Measurements from ENCODE around the gene TEKT3.

Gene TEKT3

DNA sequence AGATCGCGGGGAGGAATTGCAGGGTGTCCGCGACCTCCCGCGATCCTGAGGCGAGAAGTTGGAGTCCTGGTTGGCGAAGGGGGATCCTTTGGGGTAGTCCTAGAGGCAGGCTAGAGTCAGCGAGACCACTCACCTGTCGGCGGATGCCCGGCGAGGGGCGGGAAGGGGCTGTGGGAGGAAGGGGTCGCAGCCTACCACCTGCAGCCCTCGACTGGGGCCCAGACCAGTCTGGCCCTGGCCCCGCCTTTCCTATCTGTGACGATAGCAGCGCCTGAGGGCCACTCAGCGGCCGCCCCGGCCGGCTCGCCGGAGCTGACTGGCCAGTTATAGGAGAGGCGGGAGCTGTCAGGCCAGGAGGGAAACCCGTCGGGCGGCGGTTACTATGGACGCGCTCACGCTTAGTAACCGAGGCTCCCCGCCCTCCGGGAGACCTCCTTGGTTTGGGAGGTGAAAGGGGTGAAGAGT is at the start of gene TEKT3:
TEKT3 (minus strand) TSS at position 213 of the 465 bp plus-strand sequence. CDS start 10,012 bp downstream, outside the sequence.
- no peak within 1 kb of the TSS; the same call in 1 of the 2 replicates for H3K4me3 ChIP-seq (ENCODE audit: low read length)
- no peak for TF ChIP-seq ZNF274 (IDR thresholded peaks at IDR 0.05; ENCODE audit: low read depth, low read length)

DNA sequence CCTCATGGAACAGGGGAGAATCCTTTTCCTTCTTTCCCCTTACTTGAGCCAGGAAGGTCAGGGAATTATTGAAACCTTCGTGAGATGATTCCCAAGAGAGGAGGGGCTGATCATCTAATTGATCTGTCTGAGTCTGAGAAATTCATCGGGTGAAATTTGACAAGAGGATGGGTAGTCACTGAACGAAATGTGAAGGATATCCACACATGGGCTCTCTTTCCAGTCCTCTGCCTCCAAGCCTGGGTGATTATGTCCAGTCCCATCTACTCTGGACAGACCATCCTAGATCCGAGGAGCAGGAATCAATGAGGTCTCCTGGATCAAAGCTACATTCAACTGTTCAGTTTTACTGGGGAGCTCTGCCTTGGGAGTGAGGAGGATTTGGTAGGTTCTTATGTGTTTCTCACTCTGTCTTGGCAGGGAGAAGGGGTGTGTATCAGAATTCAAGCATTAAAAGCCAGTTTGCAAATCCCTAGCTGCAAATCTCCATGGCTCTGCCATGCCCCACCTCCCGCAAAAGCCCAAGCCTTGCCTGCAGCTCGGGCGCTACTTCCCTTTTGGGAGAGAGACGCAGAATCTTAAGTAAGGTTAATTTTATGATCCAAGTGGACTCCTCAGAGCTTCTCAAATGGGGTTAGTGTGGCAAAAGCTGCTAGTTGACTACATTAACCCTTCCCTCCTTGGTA is 47.1 kb upstream of the TEKT3 start:
- TF ChIP-seq ZNF274 (IDR thresholded peaks at IDR 0.05; ENCODE audit: low read depth, low read length) = no peak
- H3K4me3 ChIP-seq (ENCODE audit: low read length) = no peak overlapping the region

DNA sequence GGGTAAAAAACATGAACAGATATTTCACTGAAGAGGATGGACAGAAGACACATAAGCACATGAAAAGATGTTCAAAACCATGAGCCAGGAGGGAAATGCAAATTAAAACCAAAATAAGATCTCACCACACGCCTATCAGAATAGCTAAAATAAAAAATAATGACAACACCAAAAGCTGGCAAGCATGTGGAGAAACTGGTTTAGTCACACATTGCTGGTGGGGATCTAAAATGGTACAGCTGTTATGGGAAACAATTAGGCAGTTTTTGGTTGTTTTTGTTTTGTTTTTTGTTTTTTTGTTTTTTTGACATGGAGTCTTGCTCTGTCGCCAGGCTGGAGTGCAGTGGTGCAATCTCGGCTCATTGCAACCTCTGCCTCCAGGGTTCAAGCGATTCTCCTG is 44.7 kb upstream of the TEKT3 start:
- H3K4me3 ChIP-seq (ENCODE audit: low read length) = no peak overlapping the region
- no peak for TF ChIP-seq ZNF274 (IDR thresholded peaks at IDR 0.05; ENCODE audit: low read depth, low read length)

GRCh38 chr17:15385305-15385704 is 43.9 kb upstream of the TEKT3 start:
- TF ChIP-seq ZNF274 (IDR thresholded peaks at IDR 0.05; ENCODE audit: low read depth, low read length) = no peak

DNA sequence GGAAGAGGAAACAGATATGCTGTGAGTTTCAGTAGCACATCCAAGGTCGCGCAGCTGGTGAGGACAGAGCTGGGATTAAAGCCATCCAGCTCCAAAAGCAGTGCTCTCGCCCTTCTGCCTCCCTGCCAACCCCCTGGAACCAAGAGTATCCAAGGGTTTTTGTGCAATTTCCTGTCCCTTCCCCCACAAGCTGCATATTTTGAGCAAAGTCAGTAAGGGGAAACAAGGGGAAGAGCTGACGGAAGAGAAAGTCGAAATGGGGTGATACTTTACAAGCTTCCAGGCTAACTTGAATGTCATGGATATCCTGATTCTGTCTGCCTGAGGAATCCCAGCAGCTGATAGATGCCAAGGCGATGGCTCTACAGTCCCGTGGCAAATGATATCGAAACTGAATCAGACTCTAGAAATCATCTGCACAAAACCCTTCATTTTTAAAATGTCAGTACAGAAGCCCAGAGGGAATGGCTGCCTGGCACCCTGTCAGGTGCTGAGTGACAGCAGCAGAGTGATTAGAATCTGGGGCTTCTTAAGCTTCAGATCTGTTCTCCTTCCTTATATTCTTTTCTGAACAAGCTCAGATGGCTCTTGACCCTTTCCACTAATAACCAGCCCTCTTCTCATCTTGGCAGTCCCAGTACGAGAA is 42.9 kb upstream of the TEKT3 start:
- H3K4me3 ChIP-seq (ENCODE audit: low read length) = no peak overlapping the region
- no peak for TF ChIP-seq ZNF274 (IDR thresholded peaks at IDR 0.05; ENCODE audit: low read depth, low read length)

More at GRCh38 chr17:15385305-15385704, 43.9 kb upstream of the TEKT3 start:
- no peak overlapping the region for H3K4me3 ChIP-seq (ENCODE audit: low read length)

- no peak for TF ChIP-seq ZNF274 (IDR thresholded peaks at IDR 0.05; ENCODE audit: low read depth, low read length)
- H3K4me3 ChIP-seq (ENCODE audit: low read length) = no peak overlapping the region
Observed at GRCh38 chr17:15382914-15383313, 41.5 kb upstream of the TEKT3 start.

DNA sequence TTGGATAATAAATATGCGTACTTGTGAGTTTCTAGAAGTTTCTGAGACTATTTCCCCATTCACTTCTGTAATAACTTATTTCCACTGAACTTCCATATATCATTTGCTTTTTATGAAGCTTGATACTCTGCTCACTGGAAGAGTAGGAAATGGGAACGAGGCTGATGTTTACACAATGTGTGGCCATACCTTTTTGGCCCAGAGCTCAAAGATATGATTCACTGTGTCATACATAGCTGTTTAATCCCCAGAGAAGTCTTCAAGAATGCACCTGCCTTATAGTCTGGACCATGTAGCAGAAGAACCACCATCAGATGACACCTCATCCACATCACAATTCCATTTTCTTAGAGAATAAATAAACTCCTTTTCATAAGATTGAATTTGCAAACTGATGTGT is 40.3 kb upstream of the TEKT3 start:
- H3K4me3 ChIP-seq (ENCODE audit: low read length) = no peak overlapping the region
- no peak for TF ChIP-seq ZNF274 (IDR thresholded peaks at IDR 0.05; ENCODE audit: low read depth, low read length)

DNA sequence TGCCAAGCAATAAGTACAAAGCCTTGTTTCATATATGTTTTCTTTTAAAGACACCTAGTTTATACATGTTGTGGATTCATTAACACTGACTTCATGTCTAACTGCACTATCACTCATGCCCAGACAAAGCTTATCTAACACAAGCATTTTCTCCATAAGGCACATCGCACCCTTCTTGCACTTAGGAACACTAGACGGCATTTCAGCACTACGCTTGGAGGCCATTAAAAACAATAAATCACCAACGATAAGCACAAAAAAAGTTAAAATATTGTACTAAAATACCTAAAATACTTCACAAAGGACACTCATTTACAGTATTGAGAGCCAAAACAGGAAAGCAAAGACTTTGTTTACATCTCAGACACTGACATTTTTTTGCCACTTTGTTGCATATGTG is 39.0 kb upstream of the TEKT3 start:
- no peak overlapping the region for H3K4me3 ChIP-seq (ENCODE audit: low read length)
- no peak for TF ChIP-seq ZNF274 (IDR thresholded peaks at IDR 0.05; ENCODE audit: low read depth, low read length)

GRCh38 chr17:15379659-15380058 is 38.3 kb upstream of the TEKT3 start:
- no peak overlapping the region for H3K4me3 ChIP-seq (ENCODE audit: low read length)
- no peak for TF ChIP-seq ZNF274 (IDR thresholded peaks at IDR 0.05; ENCODE audit: low read depth, low read length)

- no peak for TF ChIP-seq ZNF274 (IDR thresholded peaks at IDR 0.05; ENCODE audit: low read depth, low read length)
- H3K4me3 ChIP-seq (ENCODE audit: low read length) = no peak overlapping the region
Observed at GRCh38 chr17:15378243-15378642, 36.8 kb upstream of the TEKT3 start.

DNA sequence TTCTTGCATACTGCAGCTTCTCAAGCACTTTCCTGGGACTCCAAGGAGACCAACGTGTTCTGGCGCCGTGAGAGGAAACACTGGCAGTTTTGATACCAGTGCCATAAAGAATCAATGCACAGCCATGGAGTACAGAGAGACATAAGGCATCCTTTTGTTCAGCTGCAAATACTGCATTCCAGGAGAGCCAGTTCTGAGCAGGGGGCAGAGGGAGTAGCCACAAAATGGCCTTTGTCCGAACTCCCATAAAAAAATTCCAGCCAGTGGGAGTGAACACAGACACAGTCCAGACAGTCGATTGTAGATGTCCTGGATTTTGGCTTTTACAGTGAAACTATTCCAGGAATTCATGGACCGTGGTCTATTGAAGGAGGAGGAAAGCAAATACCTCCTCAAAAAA is 36.2 kb upstream of the TEKT3 start:
- no peak overlapping the region for H3K4me3 ChIP-seq (ENCODE audit: low read length)
- no peak for TF ChIP-seq ZNF274 (IDR thresholded peaks at IDR 0.05; ENCODE audit: low read depth, low read length)

GRCh38 chr17:15377200-15377599 is 35.8 kb upstream of the TEKT3 start:
- TF ChIP-seq ZNF274 (IDR thresholded peaks at IDR 0.05; ENCODE audit: low read depth, low read length) = no peak
- no peak overlapping the region for H3K4me3 ChIP-seq (ENCODE audit: low read length)

DNA sequence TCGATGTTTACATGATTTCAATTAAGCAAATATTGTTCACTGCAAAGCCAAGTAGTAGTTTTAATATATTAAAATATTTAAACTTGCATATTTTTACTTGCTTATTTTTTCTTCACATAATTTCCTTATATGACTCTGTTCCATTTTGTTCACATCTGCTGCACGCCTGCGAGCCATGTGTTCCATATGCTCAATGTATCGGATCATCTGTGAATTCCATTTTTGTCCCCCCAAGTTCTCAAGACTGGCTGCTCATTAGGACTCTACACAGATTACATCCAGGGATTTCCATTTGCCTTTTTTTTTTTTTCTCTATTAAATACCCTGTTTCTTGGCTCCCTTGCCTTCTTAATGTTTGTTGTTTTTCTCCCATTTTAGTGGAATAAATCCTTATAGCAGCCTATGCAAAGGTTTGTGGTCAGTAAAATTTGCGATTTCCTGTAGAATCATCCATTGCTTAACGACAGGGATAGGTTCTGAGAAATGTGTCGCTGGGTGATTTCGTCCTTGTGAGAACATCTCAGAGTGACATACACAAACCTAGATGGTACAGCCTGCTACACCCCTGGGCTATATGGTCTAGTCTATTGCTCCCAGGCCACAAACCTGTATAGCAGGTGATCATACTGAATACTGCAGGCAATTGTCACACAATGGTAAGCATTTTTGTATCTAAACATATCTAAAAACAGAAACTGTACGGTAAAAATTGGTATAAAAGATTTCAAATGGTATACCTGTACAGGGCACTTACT is 30.2 kb upstream of the TEKT3 start:
- no peak overlapping the region for H3K4me3 ChIP-seq (ENCODE audit: low read length)
- TF ChIP-seq ZNF274 (IDR thresholded peaks at IDR 0.05; ENCODE audit: low read depth, low read length) = no peak

- TF ChIP-seq ZNF274 (IDR thresholded peaks at IDR 0.05; ENCODE audit: low read depth, low read length) = no peak
- no peak overlapping the region for H3K4me3 ChIP-seq (ENCODE audit: low read length)
Observed at GRCh38 chr17:15368600-15368999, 27.2 kb upstream of the TEKT3 start.

GRCh38 chr17:15366026-15366425 is 24.6 kb upstream of the TEKT3 start:
- no peak overlapping the region for H3K4me3 ChIP-seq (ENCODE audit: low read length)
- TF ChIP-seq ZNF274 (IDR thresholded peaks at IDR 0.05; ENCODE audit: low read depth, low read length) = no peak

Measured in GM08714 (cell line).